ENCODE data around the gene ADGRG2. TPM values are rescaled to one million over a fixed set of nuclear protein-coding genes. Genes with fewer than 3 reads are reported as not detected.

ADGRG2 gene
- total RNA-seq, 1 experiment from 2014 or later: not detected

DNA sequence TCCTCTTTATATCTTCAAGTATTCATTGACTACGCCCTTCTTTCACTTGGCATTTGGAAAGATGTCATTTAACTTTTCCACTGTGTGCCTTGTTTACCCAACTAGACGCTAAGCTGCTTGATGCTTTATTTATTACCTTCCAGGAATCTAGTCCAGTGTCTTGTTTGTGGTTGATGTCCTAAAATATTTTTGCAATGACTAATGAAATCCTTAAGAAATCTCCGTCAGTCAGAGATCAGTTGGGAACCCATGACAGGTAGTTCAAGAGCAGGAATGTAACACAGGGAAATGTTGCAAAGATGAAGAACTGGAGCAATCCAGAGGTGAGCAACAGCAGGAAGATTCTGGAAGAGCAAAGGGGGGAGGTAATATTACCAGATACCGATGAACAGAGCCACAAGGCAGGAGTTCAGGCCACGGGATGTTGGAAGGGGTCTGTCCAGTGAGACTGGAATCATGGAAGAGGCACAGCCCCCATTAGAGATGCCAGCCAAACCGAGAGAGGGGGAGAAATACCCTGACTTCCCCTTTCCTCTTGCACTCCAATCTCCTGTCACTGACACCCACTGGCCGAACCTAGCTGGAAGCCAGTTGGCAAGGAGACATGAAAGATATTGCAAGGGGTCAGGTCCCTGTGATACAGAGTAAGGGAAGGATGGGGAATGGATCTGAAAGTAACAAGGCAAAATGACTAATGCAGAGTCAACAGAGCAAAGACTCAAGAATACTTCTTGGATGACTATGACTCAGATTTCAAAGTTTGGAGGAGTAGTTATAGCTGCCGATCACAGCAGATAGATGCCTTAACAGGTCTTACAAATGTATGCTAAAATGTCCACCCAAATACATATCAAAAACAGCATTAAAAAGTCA is 75.7 kb downstream of the ADGRG2 start:
- no peaks in the 10 kb centered on the region for H4K20me1 ChIP-seq (ENCODE audit: insufficient read depth)
- intact Hi-C loops (cut with micrococcal nuclease): no loop called here
- no peak overlapping the region for H3K9ac ChIP-seq (ENCODE audit: low read length)
- DNase-seq (ENCODE audit: low read depth, low spot score): peak; percentile 26
- peak overlapping the region; percentile 66 for H3K4me2 ChIP-seq (ENCODE audit: low read length)
- no TSS peak for BruUV-seq (replicated peaks)
- ChIA-PET POLR2A (no interaction called here), CTCF (no interaction called here), RAD21 (ENCODE audit: low non-redundant PET in 1 of 2, low total read pairs in 2 of 2, uncharacterized antibody in 2 of 2, unreplicated experiment in 2 of 2) (no interaction called here)
- H3K4me3 ChIP-seq (replicated peaks in 1 of 2; ENCODE audit: low read depth in 1 of 2, low read length in 2 of 2): peak overlapping the region in 1 of 2 experiments; percentile 13; a peak in 1 of 4 replicates
- H3K79me2 ChIP-seq (ENCODE audit: insufficient read depth, low read length): no peaks in the 10 kb centered on the region
- H3K27me3 ChIP-seq (ENCODE audit: insufficient read depth, low read length): no peaks in the 10 kb centered on the region
- TF ChIP-seq JUND (IDR thresholded peaks at IDR 0.05) (peak; percentile 40), SP1 (IDR thresholded peaks at IDR 0.05; ENCODE audit: low read depth) (0 out of 2 replicates have a peak, but pooled peaks have one; percentile 14), CEBPB (IDR thresholded peaks at IDR 0.05; ENCODE audit: low read depth) (no peak), FOSL1 (IDR thresholded peaks at IDR 0.05; ENCODE audit: low read depth) (0 out of 2 replicates have a peak, but pooled peaks have one; percentile 20)
- H3K4me1 ChIP-seq (ENCODE audit: control insufficient read depth in 1 of 2, insufficient read depth in 2 of 2, low read length in 2 of 2): peaks cover 18 to 21% of the 10 kb centered on the region in 2 experiments
- H3K36me3 ChIP-seq (ENCODE audit: control insufficient read depth in 1 of 2, insufficient read depth in 2 of 2, low read length in 2 of 2): no peaks in the 10 kb centered on the region
- H3K9me2 ChIP-seq (ENCODE audit: insufficient read depth): no peaks in the 10 kb centered on the region
- peak overlapping the region; percentile 22; the same call in 1 of the 2 replicates for H3K27ac ChIP-seq (ENCODE audit: low read depth, low read length)
- H3K9me3 ChIP-seq (ENCODE audit: control insufficient read depth in 1 of 2, insufficient read depth in 1 of 2, low read depth in 1 of 2, low read length in 2 of 2): no peaks in the 10 kb centered on the region
- no peak overlapping the region for H2AFZ ChIP-seq (ENCODE audit: low read depth, low read length, poor library complexity, severe bottlenecking)
- peak; percentile 79 for ATAC-seq

- intact Hi-C loops (cut with micrococcal nuclease): no loop called here
These were observed 81.9 kb downstream of the ADGRG2 start for GRCh38 chrX:19040373-19040772.

More at GRCh38 chrX:19040373-19040772, 81.9 kb downstream of the ADGRG2 start:
- H4K20me1 ChIP-seq (ENCODE audit: insufficient read depth): no peaks in the 10 kb centered on the region
- TF ChIP-seq CTCF (IDR thresholded peaks at IDR 0.05 in 2 of 3, conservative IDR thresholded peaks at IDR 0.05 in 1 of 3; ENCODE audit: borderline replicate concordance in 1 of 3, insufficient read depth in 1 of 3, low read depth in 2 of 3, low read length in 2 of 3) (peak in 2 of 3 experiments; percentile 35 to 44; a peak in 3 of 6 replicates), ZNF274 (IDR thresholded peaks at IDR 0.05; ENCODE audit: low read depth, low read length) (no peak), RAD21 (IDR thresholded peaks at IDR 0.05; ENCODE audit: low read depth) (peak; percentile 39)
- no peak overlapping the region for H3K27ac ChIP-seq (ENCODE audit: low read depth, low read length)
- CTCF ChIA-PET: interaction anchor here (1.0 to 1.7 kb wide), 8 partner anchors 9 to 630 kb away, joined by 3 to 11 read pairs (median 4); no protein-coding TSS in a partner anchor
- no peak overlapping the region for H2AFZ ChIP-seq (ENCODE audit: low read depth, low read length, poor library complexity, severe bottlenecking)
- ATAC-seq (no peak), DNase-seq (ENCODE audit: low read depth, low spot score) (peak; percentile 4)
- H3K4me3 ChIP-seq (replicated peaks in 1 of 2; ENCODE audit: low read depth in 1 of 2, low read length in 2 of 2): no peak overlapping the region
- H3K4me1 ChIP-seq (ENCODE audit: control insufficient read depth in 1 of 2, insufficient read depth in 2 of 2, low read length in 2 of 2): no peaks in the 10 kb centered on the region
- no peak overlapping the region for H3K9ac ChIP-seq (ENCODE audit: low read length)
- RAD21 ChIA-PET (ENCODE audit: low non-redundant PET in 1 of 2, low total read pairs in 2 of 2, uncharacterized antibody in 2 of 2, unreplicated experiment in 2 of 2): interaction anchor here (0.8 to 0.9 kb wide), 2 partner anchors 294 kb away, joined by 4 to 8 read pairs; no protein-coding TSS in a partner anchor
- no peaks in the 10 kb centered on the region for H3K9me2 ChIP-seq (ENCODE audit: insufficient read depth)
- H3K27me3 ChIP-seq (ENCODE audit: insufficient read depth, low read length): no peaks in the 10 kb centered on the region
- POLR2A ChIA-PET: no interaction called here
- no peaks in the 10 kb centered on the region for H3K79me2 ChIP-seq (ENCODE audit: insufficient read depth, low read length)
- H3K36me3 ChIP-seq (ENCODE audit: control insufficient read depth in 1 of 2, insufficient read depth in 2 of 2, low read length in 2 of 2): no peaks in the 10 kb centered on the region
- no peak overlapping the region for H3K4me2 ChIP-seq (ENCODE audit: low read length)
- no peaks in the 10 kb centered on the region for H3K9me3 ChIP-seq (ENCODE audit: control insufficient read depth in 1 of 2, insufficient read depth in 1 of 2, low read depth in 1 of 2, low read length in 2 of 2)
- no TSS peak for BruUV-seq (replicated peaks)

Data from HCT116 (cell line).